Ureter (tissue), 1 donor: Measurements from ENCODE around the gene KIAA0040. TPM values are rescaled to one million over a fixed set of nuclear protein-coding genes. Genes with fewer than 3 reads are reported as not detected.
"Not testable (repeated sequence)": the region's sequence is repeated elsewhere in the genome, so short reads cannot be mapped to it uniquely, and the experiment has no call there.

ENCODE experiments used
- DNase-seq: peaks from one replicate; pipeline ENCODE4 v3.0.0-alpha.2; 2020; ENCODE audit warnings: low spot score
- total RNA-seq: library from RNA; stranded (reverse); gene quantifications from one replicate; pipeline ENCODE4 v1.2.4, GENCODE V29; 2023
- donor health status: DM: yes; HTN: yes; CAD: no.

The KIAA0040 gene
- total RNA-seq, 1 donor from 2014 or later: 25.3 TPM

GRCh38 chr1:175137369-175137768 lies 55.2 kb downstream of the KIAA0040 start:
- DNase-seq: no peak

- no peak for DNase-seq
Observed at GRCh38 chr1:175136246-175136645, 56.3 kb downstream of the KIAA0040 start.

DNA sequence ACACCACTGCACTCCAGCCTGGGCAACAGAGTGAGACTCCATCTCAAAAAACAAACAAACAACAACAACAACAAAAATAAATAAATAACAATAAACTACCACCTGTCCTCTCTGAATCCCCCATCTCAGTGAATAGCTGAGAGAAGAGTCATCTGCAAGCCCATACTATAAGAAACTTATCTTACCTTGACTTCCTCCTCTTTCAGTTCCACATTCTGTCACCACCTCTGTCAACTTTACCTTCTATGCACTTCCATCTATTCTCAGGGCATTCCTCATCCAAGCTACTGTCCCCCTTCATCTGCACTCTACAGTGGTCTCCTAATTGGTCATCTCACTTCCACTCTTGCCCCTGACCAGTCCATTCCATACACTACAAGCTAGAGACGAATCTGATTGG lies 58.1 kb downstream of the KIAA0040 start:
- DNase-seq: no peak

GRCh38 chr1:175133673-175134435 lies 58.7 kb downstream of the KIAA0040 start:
- no peak for DNase-seq

DNA sequence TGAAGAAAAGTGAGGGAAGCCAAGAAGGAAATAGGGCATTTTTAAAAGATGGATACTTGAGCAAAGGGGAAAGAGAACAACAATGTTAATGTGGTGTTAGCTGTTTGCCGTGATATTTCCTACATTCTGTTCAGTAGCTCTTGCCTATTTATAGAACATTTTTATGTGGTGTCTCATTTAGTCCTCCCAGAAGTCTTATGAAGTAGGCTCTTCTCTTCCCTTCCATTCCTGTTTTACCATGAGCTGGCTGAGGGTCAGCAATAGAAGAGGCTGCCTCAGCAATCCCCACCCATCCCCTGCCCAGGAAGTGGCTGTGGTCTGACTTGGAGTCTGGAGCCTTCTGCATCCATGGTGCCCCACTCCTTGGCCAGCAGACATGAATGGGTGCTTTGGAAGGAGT lies 60.1 kb downstream of the KIAA0040 start:
- DNase-seq: no peak

- no peak for DNase-seq
Observed at GRCh38 chr1:175131095-175131494, 61.5 kb downstream of the KIAA0040 start.

GRCh38 chr1:175130649-175131045 lies 61.9 kb downstream of the KIAA0040 start:
- no peak for DNase-seq

GRCh38 chr1:175129997-175130648 lies 62.5 kb downstream of the KIAA0040 start:
- DNase-seq: no peak

- no peak for DNase-seq
Observed at GRCh38 chr1:175129644-175129996, 63.0 kb downstream of the KIAA0040 start.

GRCh38 chr1:175129182-175129581 lies 63.4 kb downstream of the KIAA0040 start:
- DNase-seq: no peak

DNA sequence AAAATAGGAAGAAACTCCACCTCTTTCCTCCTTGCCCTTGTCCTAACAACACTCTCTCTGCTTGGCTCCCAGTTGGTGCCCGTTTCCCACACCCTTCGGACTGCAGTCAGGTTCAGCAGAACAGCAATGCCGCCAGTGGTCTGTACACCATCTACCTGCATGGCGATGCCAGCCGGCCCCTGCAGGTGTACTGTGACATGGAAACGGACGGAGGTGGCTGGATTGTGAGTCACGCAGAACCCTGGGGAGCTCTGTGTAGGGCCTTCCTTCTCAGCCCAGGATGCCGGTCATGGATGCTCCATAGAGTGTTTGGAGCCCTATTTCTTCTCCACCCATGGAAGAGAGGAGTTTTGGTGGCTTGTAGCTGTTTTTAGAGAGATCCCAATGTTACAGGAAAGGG lies 64.1 kb downstream of the KIAA0040 start:
- DNase-seq: no peak

GRCh38 chr1:175127565-175127964 lies 65.0 kb downstream of the KIAA0040 start:
- no peak for DNase-seq

DNA sequence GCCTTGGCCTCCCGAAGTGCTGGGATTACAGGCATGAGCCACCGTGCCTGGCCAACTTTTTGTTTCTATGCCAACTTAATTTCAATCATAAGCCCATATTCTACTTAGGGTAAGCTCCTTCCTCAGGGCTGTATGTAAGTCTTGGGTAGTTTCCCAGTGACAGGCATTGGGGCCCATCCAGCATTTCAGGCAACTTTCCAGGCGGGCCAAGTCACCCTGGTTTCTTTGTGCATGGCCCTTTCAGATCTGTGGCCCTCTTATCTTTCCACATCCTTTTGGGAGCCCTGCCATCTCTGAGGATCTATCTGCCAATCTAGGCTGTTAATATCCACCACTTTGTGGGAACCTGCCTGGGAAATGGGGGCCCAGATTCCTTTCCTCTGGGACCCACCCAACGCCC lies 66.2 kb downstream of the KIAA0040 start:
- no peak for DNase-seq

DNA sequence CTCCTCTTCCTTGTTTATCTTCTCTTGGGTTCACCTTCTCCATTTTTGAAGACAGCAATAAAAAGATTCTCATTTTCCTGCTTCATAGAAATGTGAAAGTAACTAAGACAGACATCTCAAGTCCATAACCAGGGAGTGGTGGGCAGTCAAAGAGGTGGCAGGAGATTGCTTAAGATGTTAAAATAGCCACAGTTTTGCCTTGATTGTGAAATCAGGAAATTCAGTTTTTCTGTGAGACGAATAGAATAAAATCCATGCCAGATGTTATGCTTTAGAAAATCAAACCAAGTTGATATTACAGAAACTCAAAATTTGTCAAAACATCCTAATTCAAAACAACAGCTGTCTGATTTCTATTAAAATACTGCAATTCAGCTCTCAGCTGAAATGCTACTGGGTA lies 67.7 kb downstream of the KIAA0040 start:
- no peak for DNase-seq

GRCh38 chr1:175120511-175120910 lies 72.1 kb downstream of the KIAA0040 start:
- no peak for DNase-seq

DNA sequence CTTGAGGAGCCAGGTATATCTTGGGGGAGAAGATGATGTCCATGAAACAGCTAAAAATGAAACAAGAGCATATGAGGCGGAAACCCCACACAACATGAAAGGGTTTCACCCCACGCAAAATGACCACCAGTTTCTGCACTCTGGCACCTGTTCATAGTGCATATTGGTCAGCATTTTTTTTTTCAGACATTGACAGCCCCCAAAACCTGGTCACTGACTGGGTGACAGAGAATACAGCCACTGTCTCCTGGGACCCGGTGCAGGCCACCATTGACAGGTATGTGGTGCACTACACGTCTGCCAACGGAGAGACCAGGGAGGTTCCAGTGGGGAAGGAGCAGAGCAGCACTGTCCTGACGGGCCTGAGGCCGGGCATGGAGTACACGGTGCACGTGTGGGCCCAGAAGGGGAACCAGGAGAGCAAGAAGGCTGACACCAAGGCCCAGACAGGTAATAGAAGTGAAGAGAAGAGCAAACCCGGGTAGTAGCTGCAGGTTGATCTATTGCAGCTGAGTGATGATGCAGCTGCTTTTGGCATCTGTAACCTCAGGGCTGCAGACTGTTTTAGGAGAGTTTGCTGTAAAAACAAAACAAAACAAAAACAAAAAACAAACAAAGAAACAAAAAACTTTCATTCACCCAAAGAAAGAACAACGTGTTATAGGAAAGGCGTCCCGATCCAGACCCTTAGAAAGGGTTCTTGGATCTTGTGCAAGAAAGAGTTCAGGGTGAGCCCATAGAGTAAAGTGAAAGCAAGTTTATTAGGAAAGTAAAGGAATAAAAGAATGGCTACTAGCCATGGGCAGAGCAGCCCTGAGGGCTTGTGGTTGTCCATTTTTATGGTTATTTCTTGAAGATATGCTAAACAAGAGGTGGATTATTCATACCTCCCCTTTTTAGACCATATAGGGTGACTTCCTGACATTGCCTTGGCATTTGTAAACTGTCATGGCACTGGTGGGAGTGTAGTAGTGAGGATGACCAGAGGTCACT lies 73.9 kb downstream of the KIAA0040 start:
- no peak for DNase-seq

DNA sequence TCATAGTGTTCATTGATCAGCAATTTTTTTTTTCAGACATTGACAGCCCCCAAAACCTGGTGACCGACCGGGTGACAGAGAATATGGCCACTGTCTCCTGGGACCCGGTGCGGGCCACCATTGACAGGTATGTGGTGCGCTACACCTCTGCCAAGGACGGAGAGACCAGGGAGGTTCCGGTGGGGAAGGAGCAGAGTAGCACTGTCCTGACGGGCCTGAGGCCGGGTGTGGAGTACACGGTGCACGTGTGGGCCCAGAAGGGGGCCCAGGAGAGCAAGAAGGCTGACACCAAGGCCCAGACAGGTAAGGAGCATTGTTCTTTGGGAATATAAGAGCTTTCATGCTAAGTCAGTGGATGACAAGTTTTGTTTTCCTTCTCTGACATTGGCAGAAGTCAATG lies 75.7 kb downstream of the KIAA0040 start:
- no peak for DNase-seq

GRCh38 chr1:175116210-175116798 lies 76.3 kb downstream of the KIAA0040 start:
- no peak for DNase-seq

DNA sequence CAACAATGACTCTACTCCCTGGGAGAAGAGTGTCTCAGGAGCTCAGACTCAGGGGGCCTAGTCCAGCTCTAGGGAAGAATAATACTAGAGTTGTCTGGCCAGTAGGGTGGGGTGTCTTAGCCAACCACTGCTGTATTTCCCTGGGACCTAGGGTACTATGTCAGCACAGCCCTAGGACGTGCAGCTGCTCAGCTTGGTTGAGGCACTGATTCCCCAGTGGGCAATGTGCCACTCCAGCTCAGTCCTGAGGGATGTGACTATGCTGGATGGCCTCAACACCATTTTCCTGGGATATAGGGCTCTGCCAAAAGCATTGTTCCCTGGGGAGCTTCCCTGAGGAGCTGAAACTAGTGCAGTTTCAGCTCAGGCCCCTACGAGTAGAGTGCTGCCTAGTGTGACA lies 77.6 kb downstream of the KIAA0040 start:
- DNase-seq: no peak

DNA sequence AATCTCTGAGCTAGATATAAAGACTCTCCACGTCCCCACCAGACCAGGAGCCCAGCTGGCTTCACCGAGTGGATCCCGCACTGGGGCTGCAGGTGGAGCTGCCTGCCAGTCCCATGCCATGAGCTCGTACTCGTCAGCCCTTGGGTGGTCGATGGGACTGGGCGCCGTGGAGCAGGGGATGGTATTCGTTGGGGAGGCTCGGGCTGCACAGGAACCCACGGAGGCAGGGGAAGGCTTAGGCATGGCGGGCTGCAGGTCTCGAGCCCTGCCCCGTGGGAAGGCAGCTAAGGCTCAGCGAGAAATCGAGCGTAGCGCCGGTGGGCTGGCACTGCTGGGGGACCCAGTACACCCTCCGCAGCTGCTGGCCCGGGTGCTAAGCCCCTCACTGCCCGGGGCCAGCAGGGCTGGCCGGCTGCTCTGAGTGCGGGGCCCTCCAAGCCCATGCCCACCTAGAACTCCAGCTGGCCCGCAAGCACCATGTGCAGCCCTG lies 84.2 kb downstream of the KIAA0040 start:
- DNase-seq: not testable (repeated sequence)
